GM23338 (cell line): ENCODE measurements around the gene CERS2. TPM values are rescaled to one million over a fixed set of nuclear protein-coding genes. Genes with fewer than 3 reads are reported as not detected.

Experiments
- ATAC-seq: fragments of 200-7000 bp; cut with Tn5 transposase; 3 replicates; pipeline ENCODE4 v1.9.1; 2020
- DNase-seq: peaks from one replicate; pipeline ENCODE4 v3.0.0-alpha.2; 2015; ENCODE audit warnings: low spot score
- H2AFZ ChIP-seq: fragments of 200-600 bp; sonication (generic); 2 replicates; pipeline ENCODE4 v1.8.0; 2016; ENCODE audit warnings: antibody characterized with exemption, mild to moderate bottlenecking, moderate library complexity
- H3F3A ChIP-seq: fragments of 200-600 bp; sonication (generic); replicated peaks from 2 replicates; pipeline ENCODE4 v1.8.0; 2017; ENCODE audit warnings: antibody characterized with exemption, mixed run types, low read depth
- H3K27ac ChIP-seq: fragments of 200-600 bp; sonication (generic); 2 replicates; pipeline ENCODE4 v1.6.1; 2016; ENCODE audit warnings: low read depth
- H3K27me3 ChIP-seq: fragments of 200-600 bp; sonication (generic); 2 replicates; pipeline ENCODE4 v1.8.0; 2016; ENCODE audit warnings: mild to moderate bottlenecking, mixed run types, moderate library complexity; ENCODE audit not compliant: insufficient read depth
- H3K36me3 ChIP-seq: fragments of 200-600 bp; sonication (generic); 2 replicates; pipeline ENCODE4 v1.8.0; 2016; ENCODE audit warnings: mild to moderate bottlenecking; ENCODE audit not compliant: insufficient read depth
- H3K4me1 ChIP-seq: fragments of 200-600 bp; sonication (generic); 2 replicates; pipeline ENCODE4 v1.8.0; 2016; ENCODE audit warnings: mild to moderate bottlenecking, moderate library complexity; ENCODE audit not compliant: insufficient read depth
- H3K4me2 ChIP-seq: fragments of 200-600 bp; sonication (generic); 2 replicates; pipeline ENCODE4 v1.7.1; 2017; ENCODE audit warnings: mixed run types
- H3K4me3 ChIP-seq: fragments of 200-600 bp; sonication (generic); 2 replicates; pipeline ENCODE4 v1.6.1; 2016; ENCODE audit warnings: mixed run types
- H3K79me2 ChIP-seq: fragments of 200-600 bp; sonication (generic); replicated peaks from 2 replicates; pipeline ENCODE4 v1.8.0; 2017; ENCODE audit warnings: mild to moderate bottlenecking; ENCODE audit not compliant: insufficient read depth
- H3K9me2 ChIP-seq: fragments of 200-600 bp; sonication (generic); 2 replicates; pipeline ENCODE4 v1.8.0; 2017; ENCODE audit not compliant: insufficient read depth
- H4K20me1 ChIP-seq: fragments of 200-600 bp; sonication (generic); replicated peaks from 2 replicates; pipeline ENCODE4 v1.8.0; 2017; ENCODE audit warnings: mild to moderate bottlenecking; ENCODE audit not compliant: insufficient read depth
- H3K27ac Mint-ChIP-seq: 2 replicates; pipeline ENCODE4 v1.8.0; 2020; ENCODE audit warnings: inconsistent platforms, mild to moderate bottlenecking, moderate library complexity, mixed read lengths
- H3K27me3 Mint-ChIP-seq: 3 replicates; pipeline ENCODE4 v1.8.0; 2022; ENCODE audit warnings: low read depth, mild to moderate bottlenecking, moderate library complexity, mixed read lengths, inconsistent platforms; ENCODE audit not compliant: insufficient read depth, poor library complexity
- H3K36me3 Mint-ChIP-seq: 3 replicates; pipeline ENCODE4 v1.8.0; 2021; ENCODE audit warnings: low read depth, mild to moderate bottlenecking, inconsistent platforms, moderate library complexity, mixed read lengths
- H3K4me1 Mint-ChIP-seq: 3 replicates; pipeline ENCODE4 v1.8.0; 2020; ENCODE audit warnings: mild to moderate bottlenecking, inconsistent platforms, mixed read lengths
- H3K4me3 Mint-ChIP-seq: 3 replicates; pipeline ENCODE4 v1.8.0; 2021; ENCODE audit warnings: moderate library complexity, mild to moderate bottlenecking, inconsistent platforms, mixed read lengths
- H3K9me3 Mint-ChIP-seq: 3 replicates; pipeline ENCODE4 v1.8.0; 2020; ENCODE audit warnings: moderate library complexity, mild to moderate bottlenecking, inconsistent platforms, mixed read lengths
- CREB1 ChIP-seq: fragments of 250-450 bp; sonication (Bioruptor Pico); IDR thresholded peaks from 2 replicates; pipeline ENCODE4 v1.5.0; 2020; ENCODE audit warnings: low read depth, mild to moderate bottlenecking, moderate library complexity
- CTCF ChIP-seq, 2 experiments: fragments of 200-600 bp in 1 of 2; sonication (generic) in 1 of 2; conservative IDR thresholded peaks; 2 replicates each; pipeline versions ENCODE4 v1.5.1 to v1.6.1; 2016 to 2017; ENCODE audit warnings: antibody characterized with exemption in 2 of 2, low read depth in 2 of 2, mild to moderate bottlenecking in 2 of 2, moderate library complexity in 1 of 2
- EZH2 ChIP-seq: fragments of 200-600 bp; sonication (generic); IDR thresholded peaks from one replicate; pipeline ENCODE4 v1.8.0; 2017; ENCODE audit warnings: antibody characterized with exemption, mild to moderate bottlenecking, low read depth; ENCODE audit not compliant: unreplicated experiment
- EZH2phosphoT487 ChIP-seq: fragments of 200-600 bp; sonication (generic); IDR thresholded peaks from one replicate; pipeline ENCODE4 v1.8.1; 2018; ENCODE audit warnings: antibody characterized with exemption; ENCODE audit not compliant: unreplicated experiment
- JUNB ChIP-seq: IDR thresholded peaks from one replicate; pipeline ENCODE4 v1.6.1; 2016; ENCODE audit warnings: antibody characterized with exemption; ENCODE audit not compliant: unreplicated experiment
- NANOG ChIP-seq: IDR thresholded peaks from 2 replicates; pipeline ENCODE4 v1.6.1; 2016; ENCODE audit warnings: antibody characterized with exemption, borderline replicate concordance
- POLR2AphosphoS5 ChIP-seq: IDR thresholded peaks from 2 replicates; pipeline ENCODE4 v1.6.1; 2016; ENCODE audit warnings: antibody characterized with exemption, low read depth
- STAT1 ChIP-seq: IDR thresholded peaks from one replicate; pipeline ENCODE4 v1.6.1; 2016; ENCODE audit warnings: antibody characterized with exemption; ENCODE audit not compliant: unreplicated experiment
- ZNF114 ChIP-seq: fragments of 250-450 bp; sonication (Bioruptor Pico); IDR thresholded peaks from 2 replicates; pipeline ENCODE4 v1.5.0; 2020; ENCODE audit warnings: mild to moderate bottlenecking, moderate library complexity
- polyA plus RNA-seq: library from polyadenylated mRNA; unstranded; fragments of >200 nt; fragmentation: Nextera tagmentation; extraction: Ambion mirVana; gene quantifications from 2 replicates; pipeline ENCODE4 v1.2.1, GENCODE V29; 2016
- total RNA-seq: library from RNA; depleted of rRNA; stranded (reverse); fragments of >200 nt; shearing (Covaris generic); gene quantifications from 2 replicates; pipeline ENCODE4 v1.2.3, GENCODE V29; 2014
- TF ChIP-seq, protein P1 (sequence below): IDR thresholded peaks from 2 replicates; pipeline ENCODE4 v1.6.1; 2016; ENCODE audit warnings: antibody characterized with exemption
- TF ChIP-seq, protein P2 (sequence below): IDR thresholded peaks from one replicate; pipeline ENCODE4 v1.6.1; 2018; ENCODE audit warnings: antibody characterized with exemption; ENCODE audit not compliant: unreplicated experiment

Gene CERS2
- total and polyA plus RNA-seq, 2 experiments from 2014 or later = 83.3 to 120 TPM

- TF ChIP-seq, protein P1, sequence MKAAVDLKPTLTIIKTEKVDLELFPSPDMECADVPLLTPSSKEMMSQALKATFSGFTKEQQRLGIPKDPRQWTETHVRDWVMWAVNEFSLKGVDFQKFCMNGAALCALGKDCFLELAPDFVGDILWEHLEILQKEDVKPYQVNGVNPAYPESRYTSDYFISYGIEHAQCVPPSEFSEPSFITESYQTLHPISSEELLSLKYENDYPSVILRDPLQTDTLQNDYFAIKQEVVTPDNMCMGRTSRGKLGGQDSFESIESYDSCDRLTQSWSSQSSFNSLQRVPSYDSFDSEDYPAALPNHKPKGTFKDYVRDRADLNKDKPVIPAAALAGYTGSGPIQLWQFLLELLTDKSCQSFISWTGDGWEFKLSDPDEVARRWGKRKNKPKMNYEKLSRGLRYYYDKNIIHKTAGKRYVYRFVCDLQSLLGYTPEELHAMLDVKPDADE = no peak
- TF ChIP-seq ZNF114 (CRISPR knock-in tag) (no peak), EZH2 (no peak)
Measured at GRCh38 chr1:150964164-150964489, 10.5 kb downstream of the CERS2 start (continued).

DNA sequence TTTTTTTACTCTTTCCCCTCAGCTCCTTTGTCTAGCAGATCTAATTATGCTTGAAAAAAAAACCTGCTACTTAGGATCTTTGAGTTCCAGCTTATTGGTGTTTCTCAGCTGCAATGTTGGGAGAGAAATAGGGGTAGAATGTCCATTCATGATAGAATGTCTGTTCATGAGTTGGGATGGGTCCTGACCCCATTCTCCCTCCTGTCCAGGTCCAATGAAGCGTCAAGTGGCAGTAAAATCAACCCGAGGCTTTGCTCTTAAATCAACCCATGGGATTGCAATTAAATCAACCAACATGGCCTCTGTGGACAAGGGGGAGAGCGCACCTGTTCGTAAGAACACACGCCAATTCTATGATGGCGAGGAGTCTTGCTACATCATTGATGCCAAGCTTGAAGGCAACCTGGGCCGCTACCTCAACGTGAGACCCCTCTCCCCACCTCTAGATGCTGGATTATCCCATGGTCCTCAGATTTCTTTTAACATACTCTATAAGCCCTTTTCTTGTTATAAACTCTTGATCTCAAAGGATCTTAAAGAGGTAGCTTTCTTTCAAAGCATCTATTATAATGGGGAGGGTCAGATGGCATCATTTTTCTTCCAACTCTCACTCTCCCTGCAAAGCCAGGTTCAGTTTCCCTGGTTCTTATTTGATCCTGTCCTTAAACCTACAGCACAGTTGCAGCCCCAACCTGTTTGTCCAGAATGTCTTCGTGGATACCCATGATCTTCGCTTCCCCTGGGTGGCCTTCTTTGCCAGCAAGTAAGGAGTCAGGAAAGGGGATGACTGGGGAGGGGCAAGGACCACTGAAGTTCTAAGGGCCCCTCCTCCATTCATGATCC, 11.1 kb downstream of the CERS2 start:
- Histone ChIP-seq H3K4me3 (no peak overlapping the region), H3K4me2 (no peak overlapping the region), H3K79me2 (peaks cover 3% of the 10 kb centered on the region; the same call in 1 of the 2 replicates), H3K4me1 (no peaks in the 10 kb centered on the region; the same call in 1 of the 2 replicates), H3K9me2 (no peaks in the 10 kb centered on the region), H2AFZ (no peak overlapping the region), H4K20me1 (peaks cover 11% of the 10 kb centered on the region), H3K27ac (peak overlapping the region; percentile 66; the same call in 1 of the 2 replicates), H3K27me3 (no peaks in the 10 kb centered on the region), H3F3A (peaks cover 30% of the 10 kb centered on the region), H3K36me3 (peaks cover 64% of the 10 kb centered on the region)
- peaks cover 4% of the 10 kb centered on the region; the same call in 1 of the 3 replicates for H3K4me1 Mint-ChIP-seq
- peaks cover 97% of the 10 kb centered on the region for H3K36me3 Mint-ChIP-seq
- DNase-seq (no peak), ATAC-seq (no peak)
- H3K9me3 Mint-ChIP-seq = no peaks in the 10 kb centered on the region; the same call in 2 of the 3 replicates
- H3K4me3 Mint-ChIP-seq = no peak overlapping the region
- no peak overlapping the region for H3K27ac Mint-ChIP-seq
- H3K27me3 Mint-ChIP-seq = peaks cover 12% of the 10 kb centered on the region
- no peak for TF ChIP-seq NANOG
- TF ChIP-seq CTCF (conservative IDR thresholded peaks at IDR 0.05; ENCODE audit: low read depth in 2 of 2) = no peak
- no peak for TF ChIP-seq CREB1
- TF ChIP-seq, protein P1 = no peak
- no peak for TF ChIP-seq EZH2phosphoT487
- no peak; the same call in 1 of the 2 replicates for TF ChIP-seq POLR2AphosphoS5
- no peak for TF ChIP-seq ZNF114 (CRISPR knock-in tag)
- TF ChIP-seq, protein P2, sequence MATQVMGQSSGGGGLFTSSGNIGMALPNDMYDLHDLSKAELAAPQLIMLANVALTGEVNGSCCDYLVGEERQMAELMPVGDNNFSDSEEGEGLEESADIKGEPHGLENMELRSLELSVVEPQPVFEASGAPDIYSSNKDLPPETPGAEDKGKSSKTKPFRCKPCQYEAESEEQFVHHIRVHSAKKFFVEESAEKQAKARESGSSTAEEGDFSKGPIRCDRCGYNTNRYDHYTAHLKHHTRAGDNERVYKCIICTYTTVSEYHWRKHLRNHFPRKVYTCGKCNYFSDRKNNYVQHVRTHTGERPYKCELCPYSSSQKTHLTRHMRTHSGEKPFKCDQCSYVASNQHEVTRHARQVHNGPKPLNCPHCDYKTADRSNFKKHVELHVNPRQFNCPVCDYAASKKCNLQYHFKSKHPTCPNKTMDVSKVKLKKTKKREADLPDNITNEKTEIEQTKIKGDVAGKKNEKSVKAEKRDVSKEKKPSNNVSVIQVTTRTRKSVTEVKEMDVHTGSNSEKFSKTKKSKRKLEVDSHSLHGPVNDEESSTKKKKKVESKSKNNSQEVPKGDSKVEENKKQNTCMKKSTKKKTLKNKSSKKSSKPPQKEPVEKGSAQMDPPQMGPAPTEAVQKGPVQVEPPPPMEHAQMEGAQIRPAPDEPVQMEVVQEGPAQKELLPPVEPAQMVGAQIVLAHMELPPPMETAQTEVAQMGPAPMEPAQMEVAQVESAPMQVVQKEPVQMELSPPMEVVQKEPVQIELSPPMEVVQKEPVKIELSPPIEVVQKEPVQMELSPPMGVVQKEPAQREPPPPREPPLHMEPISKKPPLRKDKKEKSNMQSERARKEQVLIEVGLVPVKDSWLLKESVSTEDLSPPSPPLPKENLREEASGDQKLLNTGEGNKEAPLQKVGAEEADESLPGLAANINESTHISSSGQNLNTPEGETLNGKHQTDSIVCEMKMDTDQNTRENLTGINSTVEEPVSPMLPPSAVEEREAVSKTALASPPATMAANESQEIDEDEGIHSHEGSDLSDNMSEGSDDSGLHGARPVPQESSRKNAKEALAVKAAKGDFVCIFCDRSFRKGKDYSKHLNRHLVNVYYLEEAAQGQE = no peak
- no peak for TF ChIP-seq STAT1
- TF ChIP-seq JUNB = no peak
- no peak for TF ChIP-seq EZH2
